Testis (tissue), 2 donors: Measurements from ENCODE around the gene VGLL4.

Source experiments
- POLR2A ChIP-seq: fragments of 450-650 bp; IDR thresholded peaks from one replicate; pipeline ENCODE4 v1.6.1; 2017; ENCODE audit warnings: antibody characterized with exemption, mild to moderate bottlenecking, moderate library complexity
- TF ChIP-seq, protein P1 (sequence below), 3 experiments: fragments of 450-650 bp in 2 of 3; fragments of 200-600 bp in 1 of 3; sonication (generic) in 1 of 3; IDR thresholded peaks; one replicate each; pipeline ENCODE4 v1.5.1; 2016 to 2019; ENCODE audit warnings: antibody characterized with exemption in 3 of 3, mild to moderate bottlenecking in 2 of 3, moderate library complexity in 1 of 3

DNA sequence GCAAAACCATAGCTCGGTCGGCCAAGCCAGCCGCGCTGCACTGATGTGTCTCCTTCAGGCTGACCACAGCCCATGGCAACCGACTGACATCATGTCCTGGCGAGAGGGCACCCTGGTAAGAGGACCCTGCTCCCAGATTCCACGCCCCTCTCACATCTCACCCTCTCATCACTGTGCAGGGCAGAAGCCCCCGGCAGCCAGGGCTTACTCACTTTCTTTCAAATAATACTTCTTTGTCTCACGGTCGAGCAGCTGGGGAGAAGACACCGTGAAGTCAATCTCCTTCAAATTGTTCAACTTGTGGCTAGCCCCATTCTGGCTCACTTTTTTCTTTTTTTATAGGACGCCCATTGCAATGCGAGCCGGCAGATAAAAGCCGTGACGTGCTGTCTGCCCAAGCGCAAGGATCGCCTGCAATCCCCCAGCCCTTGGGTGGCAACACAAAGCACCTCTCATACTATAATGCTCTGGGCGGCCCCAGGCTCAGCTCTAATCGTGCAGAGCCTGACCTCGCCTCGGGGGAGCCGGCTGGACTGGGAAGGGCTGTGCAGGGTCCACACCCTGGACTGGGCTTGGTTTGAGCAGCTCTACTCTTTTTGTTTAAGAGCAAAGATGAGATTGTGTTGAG is 33.6 kb downstream of the VGLL4 start:
- TF ChIP-seq, protein P1, sequence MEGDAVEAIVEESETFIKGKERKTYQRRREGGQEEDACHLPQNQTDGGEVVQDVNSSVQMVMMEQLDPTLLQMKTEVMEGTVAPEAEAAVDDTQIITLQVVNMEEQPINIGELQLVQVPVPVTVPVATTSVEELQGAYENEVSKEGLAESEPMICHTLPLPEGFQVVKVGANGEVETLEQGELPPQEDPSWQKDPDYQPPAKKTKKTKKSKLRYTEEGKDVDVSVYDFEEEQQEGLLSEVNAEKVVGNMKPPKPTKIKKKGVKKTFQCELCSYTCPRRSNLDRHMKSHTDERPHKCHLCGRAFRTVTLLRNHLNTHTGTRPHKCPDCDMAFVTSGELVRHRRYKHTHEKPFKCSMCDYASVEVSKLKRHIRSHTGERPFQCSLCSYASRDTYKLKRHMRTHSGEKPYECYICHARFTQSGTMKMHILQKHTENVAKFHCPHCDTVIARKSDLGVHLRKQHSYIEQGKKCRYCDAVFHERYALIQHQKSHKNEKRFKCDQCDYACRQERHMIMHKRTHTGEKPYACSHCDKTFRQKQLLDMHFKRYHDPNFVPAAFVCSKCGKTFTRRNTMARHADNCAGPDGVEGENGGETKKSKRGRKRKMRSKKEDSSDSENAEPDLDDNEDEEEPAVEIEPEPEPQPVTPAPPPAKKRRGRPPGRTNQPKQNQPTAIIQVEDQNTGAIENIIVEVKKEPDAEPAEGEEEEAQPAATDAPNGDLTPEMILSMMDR (IDR thresholded peaks at IDR 0.05) = no peak
- no peak for TF ChIP-seq POLR2A
